NCI-H2107 (cell line): Measurements from ENCODE around the gene FREM1.
"Not testable (repeated sequence)": the region's sequence is repeated elsewhere in the genome, so short reads cannot be mapped to it uniquely, and the experiment has no call there.

Experiments
- DNase-seq: peaks from one replicate; lab custom pipeline; 2025; lab: John Stamatoyannopoulos, UW

FREM1 gene, protein sequence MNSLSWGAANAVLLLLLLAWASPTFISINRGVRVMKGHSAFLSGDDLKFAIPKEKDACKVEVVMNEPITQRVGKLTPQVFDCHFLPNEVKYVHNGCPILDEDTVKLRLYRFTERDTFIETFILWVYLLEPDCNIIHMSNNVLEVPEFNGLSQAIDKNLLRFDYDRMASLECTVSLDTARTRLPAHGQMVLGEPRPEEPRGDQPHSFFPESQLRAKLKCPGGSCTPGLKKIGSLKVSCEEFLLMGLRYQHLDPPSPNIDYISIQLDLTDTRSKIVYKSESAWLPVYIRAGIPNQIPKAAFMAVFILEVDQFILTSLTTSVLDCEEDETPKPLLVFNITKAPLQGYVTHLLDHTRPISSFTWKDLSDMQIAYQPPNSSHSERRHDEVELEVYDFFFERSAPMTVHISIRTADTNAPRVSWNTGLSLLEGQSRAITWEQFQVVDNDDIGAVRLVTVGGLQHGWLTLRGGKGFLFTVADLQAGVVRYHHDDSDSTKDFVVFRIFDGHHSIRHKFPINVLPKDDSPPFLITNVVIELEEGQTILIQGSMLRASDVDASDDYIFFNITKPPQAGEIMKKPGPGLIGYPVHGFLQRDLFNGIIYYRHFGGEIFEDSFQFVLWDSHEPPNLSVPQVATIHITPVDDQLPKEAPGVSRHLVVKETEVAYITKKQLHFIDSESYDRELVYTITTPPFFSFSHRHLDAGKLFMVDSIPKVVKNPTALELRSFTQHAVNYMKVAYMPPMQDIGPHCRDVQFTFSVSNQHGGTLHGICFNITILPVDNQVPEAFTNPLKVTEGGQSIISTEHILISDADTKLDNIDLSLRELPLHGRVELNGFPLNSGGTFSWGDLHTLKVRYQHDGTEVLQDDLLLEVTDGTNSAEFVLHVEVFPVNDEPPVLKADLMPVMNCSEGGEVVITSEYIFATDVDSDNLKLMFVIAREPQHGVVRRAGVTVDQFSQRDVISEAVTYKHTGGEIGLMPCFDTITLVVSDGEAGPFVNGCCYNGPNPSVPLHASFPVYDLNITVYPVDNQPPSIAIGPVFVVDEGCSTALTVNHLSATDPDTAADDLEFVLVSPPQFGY (N-terminal part only)

GRCh38 chr9:14909961-14910805 lies at the start of gene FREM1:
Gene FREM1 (minus strand): TSS chr9:14910428. CDS start chr9:14868977, 41,451 bp downstream.
- DNase-seq = no peak

DNA sequence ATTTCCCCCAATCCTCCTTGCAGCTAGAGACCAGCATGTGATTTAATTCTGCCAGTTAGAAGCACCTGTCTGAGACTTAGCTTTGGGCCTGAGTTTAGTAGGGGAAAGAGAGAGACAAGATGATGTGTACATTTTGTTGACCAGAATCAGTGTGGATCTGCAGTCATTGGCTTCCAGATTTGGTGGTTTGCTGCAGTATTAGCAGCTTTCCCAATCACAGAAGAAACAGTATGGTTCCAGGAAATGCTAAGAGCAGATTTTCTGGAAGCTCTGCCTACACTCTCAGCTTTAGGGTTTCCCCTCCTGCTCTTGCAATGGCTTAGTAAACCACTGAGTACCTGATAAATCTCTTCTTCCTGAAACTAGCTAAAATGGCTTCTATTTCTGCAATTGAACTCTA lies 48.8 kb upstream of the FREM1 start:
- no peak for DNase-seq

DNA sequence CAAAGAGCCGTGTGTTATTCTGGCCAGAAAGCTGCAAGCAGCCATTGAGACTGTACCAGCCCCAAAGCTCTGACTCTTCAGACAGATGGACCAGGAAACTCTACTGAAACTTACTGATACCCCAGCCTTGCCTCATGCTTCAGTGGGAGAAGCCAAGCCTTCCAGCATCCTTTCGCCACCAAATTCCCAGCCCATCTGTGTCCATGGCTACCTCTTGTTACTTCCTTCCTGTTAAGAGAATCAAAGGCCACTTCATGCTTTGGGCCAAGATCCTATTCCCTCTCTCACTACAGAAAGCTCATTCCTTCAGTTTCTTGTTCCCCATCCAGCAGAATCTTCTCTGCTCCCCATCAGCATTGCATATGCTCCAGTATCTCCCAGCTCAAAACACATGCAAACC lies 46.9 kb upstream of the FREM1 start:
- DNase-seq = no peak

GRCh38 chr9:14956208-14956607 lies 46.0 kb upstream of the FREM1 start:
- DNase-seq = no peak

DNA sequence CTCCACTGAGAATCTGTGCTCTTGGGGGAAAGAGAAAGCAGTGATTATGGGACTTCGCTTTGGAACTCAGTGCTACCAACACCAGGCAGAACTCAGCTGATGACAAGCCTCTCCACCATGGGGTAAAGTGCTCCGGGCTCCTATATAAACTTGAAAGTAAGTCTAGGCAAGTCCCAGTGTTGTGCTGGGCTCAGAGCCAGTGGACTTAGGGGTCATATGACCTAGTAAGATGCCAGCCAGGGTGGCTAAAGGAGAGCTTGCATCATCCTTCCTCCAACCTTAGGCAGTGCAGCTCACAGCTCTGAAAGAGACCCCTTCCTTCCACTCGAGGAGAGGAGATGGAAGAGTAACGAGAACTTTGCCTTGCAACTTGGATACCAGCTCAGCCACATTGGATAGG lies 35.1 kb upstream of the FREM1 start:
- DNase-seq = no peak

DNA sequence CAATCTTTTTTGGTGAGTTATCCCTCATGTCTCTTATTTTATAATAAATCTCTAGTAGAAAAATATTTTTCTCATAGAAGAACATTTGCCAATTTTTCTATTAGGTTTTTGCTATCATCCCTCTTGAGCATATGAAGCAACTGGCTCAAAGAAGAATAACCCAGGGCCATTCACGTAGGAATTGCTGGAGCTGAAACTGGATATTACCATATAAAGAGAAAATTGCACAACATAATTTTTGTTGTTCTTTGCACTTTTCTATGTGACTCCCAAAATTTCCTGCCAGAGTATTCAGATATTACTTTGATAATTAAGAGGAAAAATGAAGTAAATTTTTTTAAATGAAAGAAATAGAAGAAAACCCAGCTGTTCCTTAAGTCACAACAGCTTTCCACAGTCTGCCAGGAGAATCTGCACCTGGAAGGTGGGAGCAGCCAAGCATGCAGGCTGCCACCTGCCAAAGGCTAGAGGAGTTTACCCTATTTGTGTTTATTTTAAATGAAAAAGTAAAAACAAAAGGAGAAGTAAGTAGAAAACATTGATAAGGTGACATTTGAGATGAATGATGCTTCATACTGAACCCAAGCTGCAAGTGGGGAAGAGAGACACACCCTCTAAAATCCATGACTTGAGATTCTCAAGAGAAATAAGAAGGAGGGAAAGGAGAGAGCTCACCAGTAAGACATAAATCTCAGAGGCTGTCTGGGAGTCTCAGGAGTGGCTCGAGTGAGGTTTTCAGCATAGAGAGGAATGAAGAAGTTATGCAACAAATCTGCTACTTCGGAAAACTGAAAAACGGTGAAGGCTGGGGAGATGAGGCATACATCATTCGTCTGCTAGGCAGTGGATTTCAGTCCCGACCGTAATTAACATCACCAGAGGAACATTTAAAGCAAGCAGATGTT lies 31.5 kb upstream of the FREM1 start:
- DNase-seq = no peak

DNA sequence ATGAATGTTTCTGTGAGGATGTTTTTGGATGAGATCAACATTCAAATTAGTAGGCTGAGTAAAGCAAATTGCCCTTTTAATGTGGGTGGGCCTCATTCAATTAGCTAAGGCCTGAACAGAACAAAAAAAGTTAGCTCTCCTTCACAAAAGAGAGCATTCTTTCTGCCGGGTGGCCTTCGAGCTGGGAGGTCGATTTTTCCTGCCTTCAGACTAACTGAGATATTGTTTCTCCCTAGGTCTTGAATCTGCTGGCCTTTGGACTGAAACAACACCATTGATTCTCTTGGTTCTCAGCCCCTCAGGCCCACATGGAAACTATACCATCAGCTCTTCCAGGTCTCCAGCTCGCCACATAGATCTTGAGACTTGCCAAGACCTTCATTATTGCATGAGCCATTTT lies 29.1 kb upstream of the FREM1 start:
- no peak for DNase-seq

GRCh38 chr9:14937216-14937615 lies 27.0 kb upstream of the FREM1 start:
- DNase-seq = no peak

- DNase-seq = no peak
Measured at GRCh38 chr9:14936491-14936890, 26.3 kb upstream of the FREM1 start.

GRCh38 chr9:14935964-14936363 lies 25.7 kb upstream of the FREM1 start:
- no peak for DNase-seq

DNA sequence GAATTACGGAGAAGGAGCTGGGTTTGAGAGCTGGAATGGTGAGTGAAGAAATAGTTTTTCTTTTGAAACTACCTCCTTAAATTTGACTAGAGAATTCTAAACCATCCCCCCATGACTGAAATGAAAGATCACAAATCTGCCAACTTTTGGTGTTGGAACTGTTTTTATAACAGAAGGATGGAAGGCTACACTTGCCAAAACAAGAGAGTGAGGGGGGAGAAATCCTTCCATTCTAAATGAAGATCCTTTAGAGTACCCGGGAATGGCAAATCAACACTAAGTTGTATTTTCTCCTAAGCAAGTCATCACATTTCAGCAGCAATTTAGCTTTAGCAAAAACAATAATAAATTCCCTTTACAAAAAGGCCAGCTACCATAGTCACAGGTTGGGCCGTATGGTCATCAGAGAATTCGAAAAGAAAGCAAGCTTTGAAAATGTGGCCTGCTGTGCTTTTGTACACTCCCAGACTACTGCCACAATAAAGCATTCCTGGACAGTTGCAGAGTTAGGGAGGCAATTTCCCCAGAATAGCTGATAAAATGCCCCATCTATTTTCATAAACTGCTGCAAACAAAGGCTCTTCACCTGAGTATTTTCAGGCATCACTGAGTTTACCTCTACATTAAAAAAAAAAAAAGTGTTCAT lies 25.0 kb upstream of the FREM1 start:
- DNase-seq = no peak

DNA sequence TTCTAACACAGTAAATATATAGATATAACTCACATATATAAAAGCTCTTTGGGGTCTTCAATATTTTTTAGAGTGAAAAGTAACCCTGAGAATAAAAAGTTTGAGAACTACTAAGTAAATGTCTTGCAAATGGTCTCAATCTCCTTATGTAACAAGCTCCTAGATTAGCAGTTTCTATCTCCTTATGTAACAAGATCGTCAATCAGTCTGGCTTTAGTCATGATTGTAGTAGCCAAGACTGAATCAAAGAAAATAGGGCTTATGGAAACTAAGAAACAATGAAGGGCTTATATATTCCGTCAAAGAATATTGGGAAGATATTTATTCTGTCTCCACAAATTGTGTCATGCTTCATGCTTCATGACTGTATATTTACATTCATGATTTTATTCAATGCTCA lies 22.4 kb upstream of the FREM1 start:
- no peak for DNase-seq

DNA sequence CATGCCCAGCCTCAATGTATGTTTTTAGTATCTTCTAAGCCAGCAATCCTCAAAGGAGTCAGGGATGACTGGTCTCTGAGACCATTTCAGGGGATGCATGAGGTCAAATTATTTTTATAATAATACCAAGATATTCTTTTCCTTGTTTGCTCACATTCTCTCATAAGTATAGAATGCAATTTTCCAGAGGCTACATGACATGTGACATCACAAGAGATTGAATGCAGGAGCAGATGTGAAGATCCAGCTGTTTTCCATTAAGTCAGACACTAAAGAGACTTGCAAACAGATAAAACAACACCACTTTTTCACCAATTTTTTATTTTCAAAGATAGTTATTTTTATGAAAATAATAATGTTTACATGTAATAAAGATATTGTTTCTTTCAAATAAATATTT lies 22.0 kb upstream of the FREM1 start:
- no peak for DNase-seq

GRCh38 chr9:14926941-14927624 lies 16.9 kb upstream of the FREM1 start:
- no peak for DNase-seq

GRCh38 chr9:14924230-14925219 lies 14.3 kb upstream of the FREM1 start:
- no peak for DNase-seq

DNA sequence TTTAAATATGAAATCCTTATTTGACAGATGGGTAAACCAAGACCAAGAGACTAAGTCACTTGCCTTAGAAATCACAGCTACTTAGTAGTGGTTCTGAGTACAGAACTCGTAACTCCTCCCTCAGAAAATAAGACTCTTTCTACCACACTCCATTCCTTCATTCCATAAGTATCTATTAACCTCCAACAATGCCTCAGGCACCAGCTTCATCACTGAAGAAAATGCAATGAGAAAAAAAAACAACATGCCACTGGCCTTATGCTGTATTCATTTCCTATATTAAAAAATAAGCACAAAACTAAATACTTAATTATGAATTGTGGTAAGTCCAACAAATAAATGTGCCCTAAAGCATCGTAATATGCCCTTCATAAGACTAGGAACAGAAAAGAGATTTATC lies 13.5 kb upstream of the FREM1 start:
- no peak for DNase-seq

DNA sequence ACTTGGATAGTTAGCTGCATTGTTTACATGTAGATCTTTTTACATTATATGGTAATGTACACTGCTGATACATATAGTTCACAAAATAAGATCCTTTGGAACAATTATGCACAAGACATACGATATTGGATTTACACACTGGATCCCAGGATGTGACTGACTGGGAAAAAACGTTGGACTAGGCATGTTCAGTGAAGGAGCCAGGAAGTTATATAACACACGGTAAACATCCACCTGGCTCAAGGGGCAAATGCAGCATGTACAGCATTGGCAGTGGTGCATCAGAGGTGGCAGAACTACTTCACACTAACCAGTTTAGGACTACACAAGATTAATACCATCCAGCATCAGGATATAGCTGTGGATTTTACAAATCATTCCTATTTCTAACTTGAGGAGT lies 10.6 kb upstream of the FREM1 start:
- not testable (repeated sequence) for DNase-seq

DNA sequence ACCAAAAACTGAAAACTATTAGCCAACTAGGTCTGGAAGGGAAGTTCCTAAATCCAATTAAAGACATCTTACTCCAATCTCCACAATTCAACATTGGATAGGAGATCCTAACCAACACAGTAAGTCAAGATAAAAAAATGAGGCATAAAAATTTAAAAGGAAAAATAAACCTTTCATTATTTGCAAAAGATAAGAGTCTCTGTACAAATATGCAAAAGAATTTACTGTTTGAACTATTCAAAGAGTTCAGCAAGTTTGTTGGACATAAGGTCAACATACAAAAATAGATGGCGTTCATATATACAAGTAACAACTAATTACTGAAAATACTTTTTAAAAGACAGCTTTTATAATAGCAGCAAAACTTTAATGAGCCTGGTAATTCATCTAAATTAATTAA lies 3.1 kb upstream of the FREM1 start:
- no peak for DNase-seq
